Pons (tissue), 1 donor: ENCODE results near the gene USP16.
A peak's percentile ranks its signal among the peaks of the same experiment; 100 is the strongest.
"Not testable (repeated sequence)": the region's sequence is repeated elsewhere in the genome, so short reads cannot be mapped to it uniquely, and the experiment has no call there.

ENCODE experiments used
- DNase-seq: peaks from one replicate; pipeline ENCODE4 v3.0.0-alpha.2; 2016; ENCODE audit warnings: low spot score

The USP16 gene

DNA sequence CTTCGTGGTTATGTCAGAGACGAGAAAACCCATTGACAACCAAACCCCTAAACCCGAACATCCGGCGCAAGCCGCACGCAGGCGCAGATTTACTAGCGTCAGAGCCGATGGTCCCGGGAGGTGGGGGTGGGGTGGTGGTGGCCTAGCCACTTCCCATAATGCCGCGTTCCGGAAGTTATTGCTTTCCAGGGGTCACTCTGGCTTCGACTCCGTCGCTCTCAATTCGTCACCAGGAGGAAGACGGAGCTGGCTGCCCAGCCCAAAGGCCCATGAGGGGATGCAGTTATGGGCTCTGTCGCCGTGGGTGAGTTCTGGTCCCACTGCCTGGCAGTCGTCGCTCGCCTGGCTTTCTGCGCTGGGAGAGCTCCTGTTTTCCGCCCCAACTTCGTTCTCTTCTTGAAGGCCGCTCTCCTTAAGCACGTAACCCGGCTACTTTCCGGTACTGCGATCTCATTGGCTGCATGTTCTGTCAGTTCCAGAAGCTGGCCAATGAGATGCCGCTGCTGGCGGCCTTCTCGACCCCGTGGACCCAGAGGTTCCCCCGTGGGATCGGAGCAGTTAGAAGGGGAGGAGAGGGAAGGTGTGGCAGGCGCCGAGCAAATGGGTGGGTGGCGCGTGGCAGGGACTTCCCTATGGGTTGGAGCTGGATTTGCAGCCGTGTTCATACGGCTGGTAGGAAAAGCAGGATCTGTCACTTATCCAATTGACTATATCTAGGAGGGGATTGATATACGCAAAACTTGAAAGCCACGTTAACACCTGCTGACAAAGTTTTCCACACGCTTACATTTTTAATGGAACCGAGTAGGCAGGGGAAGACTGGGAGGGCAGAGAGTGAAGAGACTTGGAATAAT is at the start of gene USP16:
TSS of gene USP16 (plus strand) at position 195 of the 854 bp plus-strand sequence. CDS start 3,246 bp downstream, outside the sequence.
- DNase-seq, result peak; percentile 98

DNA sequence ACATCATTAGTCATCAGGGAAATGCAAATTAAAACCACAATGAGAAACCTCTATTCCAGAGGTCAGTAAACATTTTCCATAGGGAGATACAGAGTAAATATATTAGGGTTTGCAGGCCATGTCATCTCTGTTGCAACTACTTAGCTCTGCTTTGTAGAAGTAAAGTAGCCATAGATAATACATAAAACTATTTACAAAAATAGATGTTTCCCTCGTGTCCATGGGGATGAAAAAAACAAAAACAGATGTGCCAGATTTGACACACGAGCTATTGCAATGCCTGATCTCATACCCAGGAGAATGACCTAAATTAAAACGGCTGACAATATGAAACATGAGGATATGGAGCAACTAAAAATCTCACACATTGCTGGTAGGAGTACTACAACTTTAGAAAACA is 49.1 kb upstream of the USP16 start:
- no peak for DNase-seq

DNA sequence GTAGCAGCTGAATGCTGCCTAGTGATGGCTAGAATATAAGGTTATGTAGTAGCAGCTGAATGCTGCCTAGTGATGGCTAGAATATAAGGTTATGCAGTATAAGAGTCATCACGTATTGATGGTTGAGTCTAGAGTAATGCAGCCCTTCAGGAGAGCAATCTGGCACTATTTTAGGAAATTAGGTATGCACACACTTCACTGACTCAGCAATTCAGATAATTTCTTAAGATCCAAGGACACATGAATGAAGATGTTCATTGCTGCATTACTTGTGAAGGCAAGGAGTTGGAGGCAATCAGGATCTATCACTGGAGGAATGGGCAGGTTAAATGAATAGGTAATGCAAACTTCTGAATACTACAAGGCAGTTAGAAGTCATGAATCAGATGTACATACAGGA is 45.4 kb upstream of the USP16 start:
- DNase-seq, result no peak

DNA sequence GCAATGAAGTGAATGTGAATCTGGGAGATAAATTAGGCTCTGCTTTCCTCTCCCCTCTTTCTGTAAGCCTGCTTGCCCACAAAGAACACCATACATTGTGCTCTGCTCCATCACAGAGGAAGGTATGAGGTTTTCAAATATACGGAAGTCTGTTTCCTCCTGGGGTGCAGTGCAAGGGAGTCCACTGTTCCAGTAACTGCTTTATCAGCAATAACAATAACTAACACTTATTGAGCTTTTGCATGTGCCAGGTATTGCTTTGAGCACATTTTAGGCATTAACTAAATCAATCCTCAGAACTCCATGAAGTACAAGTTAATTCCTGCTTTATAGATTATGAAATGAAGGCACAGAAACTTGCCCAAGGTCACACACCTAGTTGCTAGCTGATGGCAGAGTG is 41.8 kb upstream of the USP16 start:
- DNase-seq, result no peak

DNA sequence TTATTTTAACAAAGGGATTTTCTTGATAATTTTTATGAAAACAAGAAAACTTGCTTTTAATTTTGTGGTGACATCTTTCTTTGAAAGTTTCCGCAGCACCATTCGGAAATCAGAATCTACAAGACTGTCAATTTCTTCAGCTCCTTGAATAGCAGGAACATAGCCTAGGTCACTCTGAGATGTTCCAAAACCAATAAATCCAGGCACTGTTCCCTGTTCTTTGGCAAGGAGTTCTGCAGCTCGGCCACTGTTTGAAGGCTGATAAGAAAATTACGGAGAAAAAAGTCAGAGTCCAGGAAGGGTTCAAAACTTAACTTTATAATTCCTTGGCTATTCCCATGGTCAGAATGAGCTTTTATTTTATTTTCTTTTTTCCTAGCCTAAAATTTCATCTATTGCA is 37.8 kb upstream of the USP16 start:
- DNase-seq, result no peak

DNA sequence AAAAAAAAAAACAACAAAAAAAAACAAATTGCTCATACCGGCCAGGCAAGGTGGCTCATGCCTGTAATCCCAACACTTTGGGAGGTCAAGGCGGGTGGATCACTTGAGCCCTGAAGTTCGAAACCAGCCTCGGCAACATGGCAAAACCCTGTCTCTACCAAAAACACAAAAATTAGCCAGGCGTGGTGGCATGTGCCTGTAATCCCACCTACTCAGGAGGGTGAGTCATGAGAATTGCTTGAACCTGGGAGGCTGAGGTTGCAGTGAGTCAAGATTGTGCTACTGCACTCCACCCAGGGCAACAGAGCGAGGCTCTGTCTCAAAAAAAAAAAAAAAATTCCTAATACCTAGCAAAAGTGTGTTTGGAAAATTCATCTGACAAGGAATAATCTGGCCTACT is 36.3 kb upstream of the USP16 start:
- not testable (repeated sequence) for DNase-seq

DNA sequence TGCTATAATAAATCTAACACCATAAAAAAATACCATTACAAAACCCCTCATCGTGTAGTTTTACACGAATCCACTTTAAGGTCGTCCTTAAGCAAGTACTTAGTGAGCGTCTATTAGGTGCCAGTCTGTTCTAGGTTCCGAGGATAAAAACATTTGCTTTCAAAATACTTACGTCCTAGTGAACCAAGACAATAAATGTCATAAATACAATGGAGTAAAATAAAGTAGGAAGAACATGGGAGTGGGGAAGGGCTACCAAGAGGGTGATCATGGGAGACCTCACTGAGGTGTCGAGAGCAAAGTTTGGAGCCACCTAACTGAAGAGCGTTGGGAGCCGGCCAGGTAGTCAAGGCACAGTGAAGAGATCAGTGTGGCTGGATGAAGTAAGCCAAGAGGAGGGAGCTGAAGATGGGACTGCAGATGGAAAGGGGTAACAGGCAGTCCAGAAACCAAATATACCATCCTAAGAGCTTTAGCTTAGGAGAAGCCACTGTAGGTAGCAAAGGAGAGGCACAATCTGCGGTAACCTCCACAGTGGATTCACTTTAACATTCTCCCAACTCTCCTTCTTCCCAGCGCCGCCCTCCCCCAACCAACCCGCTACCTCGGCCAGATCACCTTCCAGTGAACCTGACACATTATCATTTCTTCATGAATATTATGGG is 32.5 kb upstream of the USP16 start:
- no peak for DNase-seq

DNA sequence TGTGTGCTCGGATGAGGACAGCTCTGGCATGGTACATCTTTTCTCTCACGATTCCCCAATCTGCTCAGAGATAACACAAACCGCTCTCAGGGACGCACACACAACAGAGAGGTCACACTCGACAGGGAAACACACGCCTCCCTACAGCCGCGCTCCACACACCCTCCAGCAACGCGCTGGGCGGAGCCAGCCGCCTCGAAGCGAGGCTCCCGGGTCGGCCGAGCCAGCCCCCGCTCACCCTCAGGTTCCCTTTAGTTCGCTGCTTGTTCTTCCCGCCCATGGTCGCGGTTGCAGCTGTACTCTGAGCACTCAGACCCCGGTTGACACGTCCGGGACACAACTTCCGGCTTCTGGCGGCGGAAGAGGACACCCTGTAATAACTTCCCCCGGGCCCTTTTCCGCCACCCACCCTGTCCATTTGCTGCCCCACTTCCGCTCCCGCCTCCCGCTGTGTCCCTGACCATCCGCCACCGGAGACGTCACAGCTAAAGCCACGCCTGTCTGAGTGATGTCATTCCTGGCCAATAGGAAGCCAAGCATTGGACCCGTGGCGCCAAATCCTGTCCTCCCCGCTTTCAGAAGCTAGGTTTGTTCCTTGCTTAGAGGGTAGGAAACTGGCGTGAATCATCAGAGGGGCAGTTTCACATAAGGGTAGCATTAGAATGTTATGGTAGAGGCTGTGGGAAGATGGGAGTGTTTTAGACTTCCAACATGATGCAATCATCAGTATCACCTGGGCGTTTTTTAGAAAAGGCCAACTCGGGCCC is 31.8 kb upstream of the USP16 start, which contains the start of gene LTN1:
TSS of gene LTN1 (minus strand) at position 352 of the 767 bp plus-strand sequence. CDS start at position 280, 72 bp downstream.
- DNase-seq, result peak; percentile 100

DNA sequence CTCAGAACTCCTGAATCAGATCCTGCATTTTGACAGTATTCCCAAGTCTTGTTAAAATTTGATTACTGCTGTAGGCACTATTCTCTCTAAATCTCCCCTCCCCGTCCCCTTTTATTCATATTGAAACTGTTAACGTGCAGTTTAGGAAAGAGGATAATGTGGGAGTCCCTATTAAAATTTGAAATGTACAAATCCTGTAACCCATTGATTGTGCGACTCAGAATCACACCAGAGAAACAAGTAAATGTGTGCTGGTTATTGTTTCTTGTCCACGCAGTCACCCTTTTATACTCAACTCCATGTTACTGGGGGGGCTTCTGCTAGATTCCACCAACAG is 31.2 kb upstream of the USP16 start:
- DNase-seq, result no peak

DNA sequence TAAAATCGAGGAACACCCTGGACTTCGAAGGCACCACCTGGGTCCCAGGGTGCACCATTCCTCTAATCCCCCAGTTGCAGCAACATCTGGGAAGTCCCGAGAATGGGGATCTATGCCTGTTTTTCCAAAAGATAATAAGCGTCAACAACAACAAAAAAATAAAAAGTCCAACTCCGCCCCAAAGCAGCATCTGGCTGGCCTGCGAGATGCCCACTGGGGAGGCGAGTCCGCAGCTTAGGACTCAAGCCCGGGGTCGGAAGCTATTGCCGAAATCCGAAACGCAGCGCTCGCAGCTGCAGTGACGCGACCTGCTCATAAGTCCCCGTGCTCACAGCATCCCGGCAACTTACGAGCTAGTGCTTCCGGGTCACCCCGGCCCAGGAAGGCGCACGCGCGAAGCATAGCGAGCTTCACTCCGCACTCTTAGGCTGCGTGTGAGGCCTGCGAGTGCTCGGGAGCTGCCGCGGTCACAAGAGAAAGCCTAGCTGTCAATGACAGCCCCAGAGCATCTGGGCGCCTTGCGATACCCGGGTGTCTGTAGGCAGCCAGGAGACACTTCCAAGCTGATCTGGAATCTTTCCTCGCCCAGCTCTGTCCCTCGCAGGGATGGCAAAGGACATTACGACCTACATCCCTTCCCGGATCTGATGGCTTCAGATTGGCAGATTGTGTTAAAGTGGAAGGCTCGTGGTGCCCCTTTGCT is 21.9 kb upstream of the USP16 start:
- peak; percentile 97 for DNase-seq

DNA sequence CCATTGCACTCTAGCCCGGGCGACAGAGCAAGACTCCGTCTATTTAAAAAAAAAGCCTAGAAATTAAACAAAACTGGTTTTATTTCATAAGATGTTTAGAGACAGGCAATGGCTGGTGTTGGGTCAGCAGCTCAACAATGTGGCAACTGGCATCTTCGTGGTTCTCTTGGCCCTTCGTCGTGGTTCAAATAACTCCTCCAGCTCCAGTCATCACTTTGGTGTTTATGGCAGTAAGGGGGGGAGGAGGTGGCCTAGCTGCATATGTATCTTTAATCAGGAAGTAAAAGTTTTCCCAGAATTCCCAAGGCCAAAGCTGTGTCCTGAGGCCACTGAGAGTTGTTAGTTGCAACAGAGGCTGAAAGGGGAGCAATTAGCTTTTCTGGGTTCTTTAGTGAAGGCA is 18.8 kb upstream of the USP16 start:
- DNase-seq, result no peak

DNA sequence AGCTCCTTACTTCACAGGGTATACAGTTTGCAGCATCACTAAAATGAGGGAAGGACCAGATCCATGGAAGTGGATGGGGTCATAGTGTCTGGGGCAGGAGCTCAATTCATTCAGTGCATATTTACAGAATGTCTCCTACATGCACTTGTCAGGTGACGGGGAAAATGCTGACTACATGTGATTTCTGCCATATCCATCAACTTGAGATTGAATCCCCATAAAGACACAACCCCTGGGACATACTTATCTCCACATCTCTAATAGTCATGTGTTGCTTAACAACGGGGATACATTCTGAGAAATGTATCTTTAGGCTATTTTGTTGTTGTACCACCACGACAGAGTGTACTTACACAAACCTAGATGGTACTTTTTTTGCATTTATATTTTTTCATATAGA is 17.3 kb upstream of the USP16 start:
- DNase-seq, result no peak

DNA sequence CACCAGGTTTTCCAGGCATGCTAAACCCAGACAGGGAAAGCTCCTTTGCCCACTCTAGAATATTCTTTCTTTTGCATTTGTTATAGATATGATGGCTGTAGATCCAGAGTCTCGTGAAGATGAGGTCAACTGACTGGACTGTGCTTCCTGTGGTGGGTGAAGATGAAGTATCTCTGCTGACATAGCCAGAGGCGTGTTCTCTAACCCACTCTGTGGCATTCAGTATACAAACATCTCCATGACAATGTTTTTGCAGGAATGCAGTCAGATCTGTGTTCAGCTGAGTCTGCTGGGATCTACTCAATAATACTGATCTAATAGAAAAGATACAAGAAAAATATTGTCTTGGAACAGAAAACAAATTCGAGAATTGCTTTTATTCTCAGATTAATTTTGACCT is 16.7 kb upstream of the USP16 start:
- no peak for DNase-seq

DNA sequence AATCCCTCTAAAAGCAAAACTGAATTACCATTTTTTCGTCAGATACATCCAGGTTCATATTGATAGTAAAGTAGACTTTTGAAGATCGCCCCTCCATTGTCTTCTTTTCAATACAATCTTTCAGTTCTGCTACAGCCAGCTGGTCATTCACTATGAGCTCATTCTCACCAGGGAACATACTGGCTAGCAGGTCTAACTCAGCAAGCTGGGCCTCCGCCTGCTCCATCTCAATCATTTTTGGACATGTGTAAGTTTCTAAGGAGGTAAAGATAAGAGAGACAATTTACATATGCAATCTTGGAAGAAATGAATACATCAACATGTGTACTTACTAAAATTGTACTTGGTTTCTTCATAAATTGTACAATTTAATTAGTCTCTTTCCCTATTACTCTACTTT is 16.1 kb upstream of the USP16 start:
- DNase-seq, result no peak

DNA sequence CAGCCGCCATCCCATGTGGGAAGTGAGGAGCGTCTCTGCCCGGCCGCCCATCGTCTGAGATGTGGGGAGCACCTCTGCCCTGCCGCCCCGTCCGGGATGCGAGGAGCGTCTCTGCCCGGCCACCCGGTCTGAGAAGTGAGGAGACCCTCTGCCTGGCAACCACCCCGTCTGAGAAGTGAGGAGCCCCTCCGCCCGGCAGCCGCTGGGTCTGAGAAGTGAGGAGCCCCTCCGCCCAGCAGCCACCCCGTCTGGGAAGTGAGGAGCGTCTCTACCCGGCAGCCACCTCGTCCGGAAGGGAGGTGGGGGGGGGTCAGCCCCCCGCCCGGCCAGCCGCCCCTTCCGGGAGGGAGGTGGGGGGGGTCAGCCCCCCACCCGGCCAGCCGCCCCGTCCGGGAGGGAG is 13.2 kb upstream of the USP16 start:
- not testable (repeated sequence) for DNase-seq

DNA sequence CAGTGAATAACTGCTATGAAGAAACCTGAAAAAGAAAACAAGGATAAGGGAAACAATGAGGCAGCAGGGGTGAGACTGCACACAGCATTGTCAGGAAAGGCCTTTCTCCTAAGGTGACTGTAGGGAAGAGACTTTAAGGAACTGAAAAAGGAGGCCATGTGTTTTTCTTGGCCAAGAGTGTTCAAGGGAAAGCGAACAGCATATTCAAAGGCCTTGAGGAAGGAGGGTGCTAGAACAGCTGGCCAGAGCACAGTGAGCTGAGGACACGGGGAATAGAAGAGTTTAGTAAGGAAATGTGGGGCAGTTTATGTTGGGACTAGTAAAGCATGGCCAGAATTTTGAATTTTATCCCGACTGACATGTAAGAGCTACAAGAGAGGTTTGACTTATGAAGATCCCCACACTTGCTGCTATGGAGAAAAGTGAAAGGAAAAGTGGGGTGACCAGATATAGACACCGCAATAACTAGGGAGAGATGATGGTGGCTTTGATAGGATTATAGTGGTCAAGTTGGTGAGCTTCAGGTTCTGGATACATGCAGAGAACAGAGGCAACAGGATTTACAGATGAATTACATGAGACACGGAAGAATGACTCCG is 6.7 kb upstream of the USP16 start:
- DNase-seq, result no peak

DNA sequence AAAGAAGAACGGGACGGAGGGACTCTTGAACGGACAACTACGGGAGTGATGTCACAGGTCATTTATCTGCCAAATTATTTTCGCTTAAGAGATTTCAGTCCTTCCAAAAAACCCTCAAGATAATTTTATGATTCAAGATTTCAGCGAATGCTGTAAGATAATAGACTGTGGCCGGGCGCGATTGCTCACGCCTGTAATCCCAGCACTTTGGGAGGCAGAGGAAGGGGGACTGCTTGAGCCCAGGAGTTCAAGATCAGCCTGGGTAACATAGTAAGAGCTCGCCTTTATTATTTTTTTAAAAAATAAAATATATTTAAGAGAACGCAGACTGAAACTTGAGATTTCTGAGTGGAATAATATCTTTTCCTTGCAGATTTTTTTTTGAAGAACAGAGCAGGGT is 5.9 kb upstream of the USP16 start:
- no peak for DNase-seq

DNA sequence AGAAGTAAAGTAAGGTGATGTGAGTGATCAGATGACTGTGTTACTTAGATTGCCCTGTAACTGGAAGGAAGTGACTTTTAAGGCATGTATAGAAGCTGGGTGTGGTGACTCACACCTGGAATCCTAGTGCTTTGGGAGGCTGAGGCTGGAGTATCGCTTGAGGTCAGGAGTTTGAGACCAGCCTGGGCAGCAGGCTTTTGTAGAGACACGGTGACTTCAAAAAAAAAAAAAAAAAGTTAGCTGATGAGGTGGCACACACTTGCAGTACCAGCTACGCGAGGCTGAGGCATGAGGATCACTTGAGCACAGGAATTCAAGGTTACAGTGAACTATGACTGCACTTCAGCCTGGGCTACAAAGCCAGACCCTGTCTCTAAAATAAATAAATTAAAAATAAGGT is 2.3 kb upstream of the USP16 start:
- no peak for DNase-seq

DNA sequence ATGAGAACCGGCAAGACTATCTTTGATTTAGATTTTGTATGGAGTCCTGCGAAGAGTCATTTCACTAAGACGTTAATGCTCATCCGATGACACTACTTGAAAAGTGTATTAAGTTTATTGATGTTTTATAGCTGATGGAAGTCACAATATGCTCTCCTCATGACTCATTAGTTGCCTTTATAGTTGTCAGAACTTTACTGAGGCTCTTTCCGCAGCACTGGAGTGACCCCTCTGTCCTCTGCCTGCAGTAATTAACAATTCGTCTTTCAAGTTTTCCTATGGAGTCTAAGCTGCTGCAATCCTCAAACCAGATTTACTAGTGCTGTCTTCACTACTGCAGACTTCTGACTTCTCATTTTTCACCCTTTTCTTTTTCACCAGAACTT is 853 bp downstream of the USP16 start:
- no peak for DNase-seq

DNA sequence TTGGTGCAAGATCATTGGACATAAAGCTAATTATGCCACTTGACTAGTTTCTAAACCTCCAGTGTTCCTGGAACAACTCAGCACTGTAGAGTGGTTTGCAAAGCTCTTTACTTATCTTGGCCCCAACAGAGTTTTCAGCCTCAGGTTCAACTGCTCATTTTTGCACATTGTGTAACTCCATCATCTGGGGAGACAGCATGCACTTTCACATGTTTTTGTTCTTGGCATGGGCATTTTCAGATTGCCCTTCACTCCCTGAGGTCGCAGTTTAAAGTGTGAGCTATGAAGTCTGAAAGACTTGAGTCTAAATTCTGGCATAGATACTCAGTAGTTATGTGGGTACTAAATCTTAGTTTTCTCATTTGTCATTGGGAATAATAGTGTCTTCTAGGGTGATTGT is 5.1 kb downstream of the USP16 start:
- DNase-seq, result no peak

DNA sequence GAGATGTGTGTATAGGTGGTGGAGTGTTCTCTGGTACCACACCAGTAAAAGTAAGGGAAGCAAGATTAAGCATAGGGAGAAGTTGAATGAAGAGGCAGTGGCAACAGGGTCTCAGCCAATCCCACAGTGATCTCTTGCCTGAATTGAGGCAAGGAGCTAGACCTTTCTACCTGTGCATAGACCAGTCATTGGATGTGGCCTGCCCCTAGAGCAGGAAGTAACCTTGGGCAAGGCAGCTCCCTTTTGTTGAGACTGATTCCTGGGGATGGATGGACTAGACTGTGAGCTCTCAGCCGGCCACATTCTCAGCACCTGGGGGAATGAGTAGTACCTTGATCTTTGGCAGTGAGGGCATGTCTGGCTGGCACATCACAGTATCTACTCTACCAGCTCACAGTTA is 6.4 kb downstream of the USP16 start:
- no peak for DNase-seq

DNA sequence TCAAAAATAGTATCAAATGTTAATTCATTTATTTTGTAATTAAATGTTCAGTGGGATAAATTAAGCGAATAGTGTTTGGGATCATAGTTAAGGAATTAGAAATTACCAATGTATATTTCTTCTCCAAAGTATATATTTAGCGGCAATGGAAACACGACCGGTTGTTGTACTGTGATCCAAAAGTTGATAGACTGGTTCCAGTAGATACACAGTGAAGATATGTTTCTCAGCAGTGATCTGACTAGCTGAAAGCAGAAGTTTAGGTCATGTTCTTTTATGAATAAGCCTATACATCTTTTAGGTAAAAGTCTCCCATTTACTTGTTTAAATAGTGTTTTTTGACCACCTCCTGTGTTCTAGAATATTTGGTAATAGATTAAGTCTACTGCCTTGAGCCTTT is 8.8 kb downstream of the USP16 start:
- DNase-seq, result no peak
